Left lobe of liver (tissue), 2 donors: ENCODE data around the gene MEGF6. TPM values are rescaled to one million over a fixed set of nuclear protein-coding genes. Genes with fewer than 3 reads are reported as not detected.

Experiments
- ATAC-seq: fragments of 200-7000 bp; cut with Tn5 transposase; one replicate; pipeline ENCODE4 v1.9.1; 2020; ENCODE audit warnings: mild to moderate bottlenecking, moderate library complexity
- DNase-seq: peaks from one replicate; pipeline ENCODE4 v3.0.0-alpha.2; 2020; ENCODE audit warnings: low spot score
- total RNA-seq: library from RNA; stranded (reverse); gene quantifications from one replicate; pipeline ENCODE4 v1.2.1, GENCODE V29; 2021
- donor health status: DM: no; HTN: no; CAD: no; lungs with moderate emphysema.
- donor health status: DM: no; HTN: yes; CAD: no.

The MEGF6 gene
- total RNA-seq, 1 donor from 2014 or later, result 6.9 TPM

GRCh38 chr1:3544040-3544977 lies 67.0 kb downstream of the MEGF6 start:
- no peak for ATAC-seq
- DNase-seq, result no peak

GRCh38 chr1:3543076-3544039 lies 68.0 kb downstream of the MEGF6 start:
- ATAC-seq (no peak), DNase-seq (no peak)

- ATAC-seq (no peak), DNase-seq (no peak)
These were observed 68.6 kb downstream of the MEGF6 start for GRCh38 chr1:3542676-3543075.

DNA sequence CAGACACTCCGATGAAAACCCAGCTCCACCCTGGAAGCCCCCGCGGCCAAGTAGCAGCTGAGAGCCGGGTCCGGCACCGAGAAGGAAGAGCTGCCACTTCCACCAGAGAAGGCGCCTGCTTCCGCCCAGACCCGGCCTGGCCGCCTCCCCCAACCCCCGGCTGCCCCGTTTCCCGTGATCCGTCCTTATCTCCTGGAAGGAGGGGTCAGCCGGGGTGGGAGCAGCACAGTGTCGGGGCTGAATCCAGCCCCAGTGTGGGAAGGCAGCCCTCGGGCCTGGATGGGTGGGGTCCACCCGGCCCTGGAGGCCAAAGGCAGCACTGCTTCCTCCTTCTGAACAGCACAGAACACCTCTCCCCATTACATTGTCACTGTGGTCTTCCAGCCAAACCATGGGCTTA lies 69.4 kb downstream of the MEGF6 start:
- peak; percentile 25 for ATAC-seq
- no peak for DNase-seq

DNA sequence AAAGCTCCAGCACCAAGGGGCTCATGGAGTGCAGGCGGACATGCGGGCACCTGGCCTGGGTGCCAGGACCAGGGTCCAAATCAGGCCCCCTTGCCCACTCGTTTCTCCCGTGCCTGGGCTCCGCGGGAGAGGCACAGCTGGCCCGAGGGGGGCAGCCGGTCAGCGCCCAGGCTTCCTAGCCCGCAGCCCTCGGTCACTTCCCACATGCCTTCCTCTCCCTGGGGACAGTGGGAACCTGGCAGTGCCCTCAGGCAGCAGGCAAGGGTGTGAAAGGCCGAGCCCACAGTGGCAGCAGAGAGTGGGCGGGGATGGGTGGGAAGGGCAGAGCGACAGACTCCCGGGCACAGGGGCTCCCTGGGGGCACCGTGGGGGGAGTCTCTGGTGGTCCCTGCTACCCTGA lies 69.8 kb downstream of the MEGF6 start:
- DNase-seq (no peak), ATAC-seq (no peak)

DNA sequence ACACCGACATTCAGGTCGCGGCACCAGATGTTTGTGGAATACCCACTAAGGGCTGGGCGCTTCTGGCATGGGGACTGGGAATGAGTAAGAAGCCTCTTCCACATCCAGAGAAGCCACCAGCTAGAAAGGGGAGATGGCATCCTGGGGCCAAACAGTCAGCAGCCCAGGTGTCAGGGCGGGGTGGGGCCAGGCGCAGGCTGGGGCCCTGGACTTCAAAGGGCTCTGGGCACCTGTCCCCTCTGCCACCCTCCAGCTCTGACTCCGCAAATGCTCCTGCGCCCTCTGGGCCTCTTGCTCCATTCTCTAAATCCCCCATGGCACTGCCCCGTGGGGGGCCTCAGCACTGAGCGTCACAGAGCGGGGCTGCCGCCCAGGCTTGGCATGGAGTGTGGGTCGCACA lies 70.4 kb downstream of the MEGF6 start:
- ATAC-seq, result no peak

DNA sequence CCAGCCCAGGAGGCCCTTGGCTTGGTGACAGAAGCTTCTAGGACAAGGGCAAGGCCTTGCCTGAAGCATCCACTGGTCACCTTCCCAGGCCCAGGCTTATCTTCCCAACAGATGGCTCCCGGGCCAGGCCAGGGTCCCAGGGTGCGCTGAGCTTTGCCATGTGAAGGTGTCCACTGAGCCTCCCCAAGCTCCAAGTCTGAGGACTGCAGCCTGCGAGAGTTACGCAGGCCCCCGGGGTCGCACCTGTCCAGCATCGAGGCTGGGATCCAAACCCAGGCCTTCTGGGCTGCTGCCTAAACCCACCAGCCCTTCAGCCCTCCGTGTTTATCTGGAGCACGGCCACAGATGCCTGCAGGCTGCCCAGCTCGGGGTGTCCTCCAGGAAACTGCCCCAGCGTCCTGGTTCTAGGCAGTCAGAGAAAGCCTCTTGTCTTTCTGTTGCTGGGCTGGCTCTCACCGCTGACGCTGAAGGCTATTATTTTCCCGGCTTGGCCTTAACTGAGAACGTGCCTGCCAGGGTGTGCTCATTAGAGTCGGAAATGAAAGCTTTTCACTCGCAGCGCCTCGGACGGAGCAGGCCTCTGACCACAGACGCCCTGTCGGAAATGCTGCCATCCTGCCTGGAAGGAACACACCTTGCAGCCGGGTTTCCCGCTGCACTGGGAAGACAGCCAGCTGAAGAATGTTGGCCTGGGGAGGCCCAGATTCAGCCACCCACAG lies 71.4 kb downstream of the MEGF6 start:
- DNase-seq (no peak), ATAC-seq (no peak)

More for the DNA sequence above, 70.4 kb downstream of the MEGF6 start:
- DNase-seq, result no peak

- DNase-seq, result no peak
- ATAC-seq, result no peak
These were observed 73.9 kb downstream of the MEGF6 start for GRCh38 chr1:3537359-3537758.

- ATAC-seq (no peak), DNase-seq (no peak)
These were observed 74.7 kb downstream of the MEGF6 start for GRCh38 chr1:3536420-3537195.

- no peak for ATAC-seq
- DNase-seq, result no peak
These were observed 75.6 kb downstream of the MEGF6 start for GRCh38 chr1:3535732-3536131.

DNA sequence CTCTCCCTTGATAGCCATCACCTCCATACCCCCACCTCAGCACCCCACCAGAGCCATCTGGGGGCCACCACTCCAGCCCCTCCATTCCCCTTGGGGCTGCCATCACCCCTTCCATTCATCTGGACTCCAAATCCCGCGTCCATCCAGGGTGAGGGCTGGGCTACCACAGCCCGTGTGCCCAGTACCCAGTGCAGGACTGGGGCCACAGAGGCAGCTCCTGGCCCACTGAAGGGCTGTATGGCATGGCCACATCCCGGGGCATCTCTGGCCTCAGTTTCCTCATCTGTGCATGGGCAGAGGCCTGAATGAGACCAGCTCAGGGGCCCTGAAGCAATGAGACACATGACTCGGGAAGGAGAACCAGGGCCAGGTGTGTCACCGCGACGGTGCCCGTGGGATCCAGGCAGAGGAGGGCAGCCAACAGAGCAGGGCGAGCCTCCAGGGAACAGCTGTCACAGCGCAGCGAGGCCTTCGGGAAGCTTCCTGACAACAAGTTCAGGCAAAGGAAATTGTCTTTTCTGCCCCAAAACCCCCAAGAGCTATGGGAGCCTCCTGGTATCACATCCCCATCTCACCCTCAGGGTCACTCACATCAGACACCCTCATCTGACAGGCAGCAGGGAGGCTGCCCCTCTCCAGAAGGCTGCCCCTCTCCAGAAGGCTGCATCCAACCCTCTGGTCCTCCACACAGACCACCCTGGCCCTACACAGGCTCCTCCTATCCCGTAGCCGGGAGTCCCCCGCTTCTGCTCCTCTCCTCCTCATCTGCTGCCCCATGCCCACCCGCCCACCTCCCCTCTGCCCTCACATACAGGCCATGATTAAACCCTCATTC lies 76.3 kb downstream of the MEGF6 start:
- ATAC-seq (no peak), DNase-seq (no peak)

GRCh38 chr1:3533067-3534048 lies 78.0 kb downstream of the MEGF6 start:
- ATAC-seq (no peak), DNase-seq (no peak)

DNA sequence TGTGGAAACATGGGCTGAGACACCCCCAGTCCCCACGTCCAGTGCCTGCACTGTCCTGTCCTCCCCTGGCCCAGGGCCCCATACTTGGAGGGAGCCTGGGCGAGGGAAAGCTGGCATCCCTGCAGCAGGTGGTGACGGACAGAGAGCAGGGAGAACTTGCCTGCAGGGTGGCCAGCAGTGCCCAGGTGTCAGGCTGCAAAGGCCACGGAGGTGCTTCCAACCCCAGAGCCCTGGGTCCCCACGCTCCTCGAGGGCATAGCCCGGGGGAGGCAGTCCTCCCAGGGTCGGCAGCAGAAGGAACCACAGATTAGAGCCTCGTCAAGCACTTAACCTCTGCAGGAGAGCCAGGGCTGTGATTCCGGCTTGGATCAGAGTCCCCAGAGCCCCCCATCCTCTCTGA lies 79.4 kb downstream of the MEGF6 start:
- ATAC-seq (peak; percentile 2), DNase-seq (peak; percentile 55)

GRCh38 chr1:3530926-3531818 lies 80.1 kb downstream of the MEGF6 start:
- DNase-seq (peak; percentile 84), ATAC-seq (peak; percentile 80)

DNA sequence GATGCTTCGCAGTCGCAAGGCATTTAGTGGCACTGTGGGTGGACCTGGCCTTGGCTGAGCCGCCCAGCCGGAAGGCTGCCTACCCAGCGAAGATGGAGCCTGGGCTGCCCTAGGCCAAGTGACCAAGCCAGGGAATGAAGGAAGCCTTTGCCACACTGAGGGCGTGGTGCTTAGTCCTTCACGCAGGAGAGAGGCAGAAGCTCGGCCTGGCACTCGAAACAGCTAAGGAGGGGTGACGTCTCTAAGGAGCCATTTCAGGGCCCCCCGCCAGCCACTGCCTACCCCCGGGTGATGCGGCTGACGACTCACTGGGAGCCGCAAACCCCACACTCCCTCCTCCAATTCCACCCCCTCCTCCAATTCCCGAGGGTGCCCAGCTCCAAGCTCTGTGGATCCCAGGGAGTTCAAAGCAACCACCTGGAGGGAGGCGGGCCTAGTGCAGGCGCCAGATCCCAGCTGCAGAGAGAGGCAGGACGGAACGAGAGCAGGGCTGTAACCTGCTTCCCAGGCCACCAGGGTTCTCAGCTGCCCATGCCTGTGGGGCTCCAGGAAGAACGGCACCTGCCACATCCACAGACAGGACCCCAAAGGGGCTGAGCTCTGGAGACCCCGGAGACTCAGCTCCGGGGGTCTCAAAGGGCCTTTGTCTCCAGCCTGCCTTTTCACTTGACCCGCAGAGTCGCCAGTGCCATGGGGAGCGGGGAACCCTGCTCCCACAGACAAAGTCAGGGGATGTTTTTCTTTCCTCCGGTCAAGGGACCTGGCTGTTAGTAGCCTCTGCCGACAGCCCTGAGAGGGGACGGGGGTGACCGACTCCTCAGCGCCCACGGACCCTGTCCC lies 81.0 kb downstream of the MEGF6 start:
- DNase-seq (peak; percentile 55), ATAC-seq (peak; percentile 46)

GRCh38 chr1:3529099-3529729 lies 82.1 kb downstream of the MEGF6 start:
- DNase-seq, result peak; percentile 88
- peak; percentile 82 for ATAC-seq
